Muscle layer of colon (tissue), 2 donors: ENCODE data around the gene ZNF195.
"Not testable (repeated sequence)": the region's sequence is repeated elsewhere in the genome, so short reads cannot be mapped to it uniquely, and the experiment has no call there.

Experiments
- H3K27ac ChIP-seq: one replicate; pipeline ENCODE4 v1.7.0; 2013; ENCODE audit warnings: low read depth, mild to moderate bottlenecking, low read length, moderate library complexity
- H3K27me3 ChIP-seq, 2 donors: one replicate each; pipeline ENCODE4 v1.7.0; 2013; ENCODE audit warnings: low read length in 2 of 2, mild to moderate bottlenecking in 2 of 2; ENCODE audit not compliant: insufficient read depth in 2 of 2, control insufficient read depth in 1 of 2
- H3K36me3 ChIP-seq: one replicate; pipeline ENCODE4 v1.7.0; 2013; ENCODE audit warnings: mild to moderate bottlenecking, low read length; ENCODE audit not compliant: insufficient read depth
- H3K4me1 ChIP-seq: one replicate; pipeline ENCODE4 v1.7.0; 2013; ENCODE audit warnings: mild to moderate bottlenecking, low read length; ENCODE audit not compliant: insufficient read depth
- H3K4me3 ChIP-seq, 2 donors: one replicate each; pipeline ENCODE4 v1.7.0; 2013; ENCODE audit warnings: low read length in 2 of 2, low read depth in 1 of 2, mild to moderate bottlenecking in 1 of 2, moderate library complexity in 1 of 2
- H3K9ac ChIP-seq: one replicate; pipeline ENCODE4 v1.7.0; 2013; ENCODE audit warnings: low read length
- H3K9me3 ChIP-seq: one replicate; pipeline ENCODE4 v1.7.0; 2013; ENCODE audit warnings: mild to moderate bottlenecking, low read length
- donor health status: abdominal sarcoma.
- donor health status: Adenocarcinoma of cecum.

Gene ZNF195

DNA sequence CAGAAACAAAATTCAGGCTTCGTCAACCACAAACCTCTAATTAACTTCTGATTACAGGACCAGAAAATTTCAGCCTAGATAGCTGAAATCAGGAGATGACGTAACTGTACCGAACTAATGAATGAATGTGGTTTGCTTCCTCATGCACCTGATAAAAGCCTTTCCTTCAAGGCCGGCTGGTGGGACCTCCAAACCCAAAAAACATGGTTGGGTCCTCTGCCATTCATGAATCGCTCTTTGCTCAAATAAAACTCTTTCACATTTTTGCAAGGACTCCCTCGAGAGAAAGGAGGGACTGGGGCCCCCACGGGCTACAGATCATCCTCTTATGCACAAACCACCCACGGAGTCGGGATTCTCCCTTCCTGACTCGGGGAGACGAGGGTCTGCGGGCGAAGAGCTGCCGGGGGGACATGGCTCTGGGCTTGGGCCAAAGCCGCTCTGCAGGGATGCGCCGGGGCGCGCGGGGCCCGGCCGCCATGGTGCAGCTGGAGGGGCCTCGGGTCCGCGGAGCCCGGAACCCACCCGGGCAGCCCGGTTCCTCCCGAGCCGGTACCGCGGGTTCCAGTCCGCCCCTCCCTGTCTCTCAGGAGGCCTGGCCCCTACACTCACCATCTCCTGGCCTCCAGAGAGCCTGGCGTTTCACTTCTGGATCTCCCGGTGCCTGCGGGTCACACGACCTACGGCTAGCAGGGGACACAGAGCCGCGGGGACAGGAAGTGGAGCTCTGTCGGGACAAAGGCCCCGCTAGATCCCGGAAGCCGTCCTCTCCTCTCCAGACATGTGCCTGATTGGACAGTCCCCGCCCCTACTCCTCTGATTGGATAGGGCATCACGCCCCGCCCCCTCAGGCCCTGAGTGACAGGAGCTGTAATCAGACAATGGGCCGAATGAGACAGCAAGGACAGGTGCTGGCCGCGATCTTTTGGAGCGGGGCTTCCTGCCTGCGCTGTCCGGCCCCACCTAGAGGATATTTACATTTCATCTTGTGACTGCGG, at the start of gene ZNF195:
Gene ZNF195 (minus strand): TSS at position 721 of the 998 bp plus-strand sequence. CDS start 106 bp downstream, at position 615.
- peak within 1 kb of the TSS; percentile 67 to 98 for H3K4me3 ChIP-seq
- H3K9ac ChIP-seq: peak within 1 kb of the TSS; percentile 51
- peaks cover 1% of the 10 kb centered on the region for H3K36me3 ChIP-seq
- peak within 1 kb of the TSS; percentile 88 for H3K27ac ChIP-seq
- no peaks in the 10 kb centered on the region for H3K27me3 ChIP-seq
- no peaks in the 10 kb centered on the region for H3K9me3 ChIP-seq
- H3K4me1 ChIP-seq: peaks cover 9% of the 10 kb centered on the region

- H3K27ac ChIP-seq, H3K9me3 ChIP-seq, H3K9ac ChIP-seq, H3K36me3 ChIP-seq, H3K4me3 ChIP-seq, H3K4me1 ChIP-seq, H3K27me3 ChIP-seq: not testable (repeated sequence)
Measured at GRCh38 chr11:3428076-3428475, 49.1 kb upstream of the ZNF195 start.

- H3K27me3 ChIP-seq, H3K36me3 ChIP-seq, H3K4me3 ChIP-seq, H3K27ac ChIP-seq, H3K9me3 ChIP-seq, H3K4me1 ChIP-seq, H3K9ac ChIP-seq: not testable (repeated sequence)
Measured at GRCh38 chr11:3426541-3426940, 47.6 kb upstream of the ZNF195 start.

- not testable (repeated sequence) for H3K9ac ChIP-seq, H3K4me1 ChIP-seq, H3K36me3 ChIP-seq, H3K27me3 ChIP-seq, H3K9me3 ChIP-seq, H3K27ac ChIP-seq
- H3K4me3 ChIP-seq: peak overlapping the region in 1 of 2 donors; percentile 52
Measured at GRCh38 chr11:3423928-3424327, 45.0 kb upstream of the ZNF195 start.

DNA sequence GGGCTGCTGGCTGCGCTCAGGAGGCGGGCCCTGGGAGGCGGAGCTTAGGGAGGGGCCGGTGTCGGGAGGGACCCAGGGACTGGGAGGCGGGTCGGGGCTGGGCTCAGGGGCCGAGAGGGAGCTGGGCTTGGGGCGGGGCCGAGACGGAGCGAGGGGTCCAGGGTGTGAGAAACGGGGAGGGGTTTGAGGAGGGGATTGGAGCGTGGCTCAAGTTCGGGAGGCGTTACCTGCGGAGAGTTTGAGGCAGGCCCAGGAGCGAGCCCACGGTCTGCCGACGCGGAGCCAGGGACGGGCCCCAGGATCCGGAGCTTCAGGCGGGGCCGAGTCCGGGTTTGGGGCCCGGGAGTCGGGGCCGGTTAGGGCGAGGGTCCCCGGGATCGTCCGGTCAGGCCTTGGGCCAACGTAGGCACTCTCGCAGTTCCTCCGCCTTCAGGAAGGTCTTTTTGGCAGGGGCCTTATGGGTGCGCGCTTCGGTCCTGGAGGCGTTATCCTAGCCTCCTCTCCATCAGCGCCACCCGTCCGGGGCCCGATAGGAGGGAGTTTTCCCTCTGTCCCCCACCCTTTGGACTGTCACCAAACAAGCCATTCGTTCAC, 44.3 kb upstream of the ZNF195 start:
- H3K9ac ChIP-seq, H3K27me3 ChIP-seq, H3K9me3 ChIP-seq, H3K4me1 ChIP-seq, H3K36me3 ChIP-seq: not testable (repeated sequence)
- Histone ChIP-seq H3K4me3 (peak overlapping the region; percentile 38 to 52), H3K27ac (peak overlapping the region; percentile 3)

DNA sequence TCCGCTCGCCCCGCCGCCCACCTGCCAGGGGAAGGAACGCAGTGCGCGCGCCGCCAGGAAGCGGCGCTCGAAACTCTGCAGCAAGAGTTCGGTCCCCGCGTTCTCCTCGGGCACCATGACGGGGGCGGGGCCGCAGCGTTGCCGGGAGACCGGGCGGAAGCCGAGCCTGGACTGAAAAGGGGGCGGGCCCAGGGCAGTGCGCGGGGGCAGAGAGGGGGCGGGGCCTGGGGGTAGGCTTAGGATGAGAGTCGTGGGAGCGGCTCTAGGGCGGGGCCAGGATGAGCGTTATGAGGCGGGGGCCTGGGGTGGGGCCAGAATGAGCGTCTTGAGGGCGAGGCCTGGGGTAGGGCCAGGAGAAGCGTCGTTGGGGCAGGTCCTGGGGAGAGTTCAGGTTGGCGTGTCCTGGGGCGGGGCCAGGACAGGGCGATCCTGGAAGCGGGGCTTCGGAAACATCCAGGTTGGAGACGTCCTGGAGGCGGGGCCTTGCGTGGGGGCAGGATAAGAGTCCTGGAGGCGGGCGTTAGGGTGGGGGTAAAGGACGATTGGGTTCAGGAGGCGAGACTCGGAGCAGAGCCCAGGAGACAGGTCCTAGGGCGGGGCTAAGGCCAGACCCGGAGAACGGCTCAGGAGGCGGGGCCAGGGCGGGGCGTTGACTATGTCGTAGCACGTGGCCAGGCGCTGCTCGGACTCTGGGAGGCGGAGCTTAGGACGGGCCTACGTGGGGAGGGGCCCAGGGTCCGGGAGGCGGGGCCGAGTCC, 43.6 kb upstream of the ZNF195 start:
- not testable (repeated sequence) for H3K27me3 ChIP-seq, H3K36me3 ChIP-seq, H3K4me1 ChIP-seq, H3K9me3 ChIP-seq, H3K9ac ChIP-seq
- peak overlapping the region; percentile 34 for H3K27ac ChIP-seq
- H3K4me3 ChIP-seq: peak overlapping the region; percentile 47 to 61

- H3K36me3 ChIP-seq, H3K4me1 ChIP-seq, H3K9me3 ChIP-seq, H3K27me3 ChIP-seq, H3K9ac ChIP-seq: not testable (repeated sequence)
- peak overlapping the region; percentile 34 for H3K27ac ChIP-seq
- H3K4me3 ChIP-seq: peak overlapping the region; percentile 47 to 61
Measured at GRCh38 chr11:3421608-3422379, 42.8 kb upstream of the ZNF195 start.

- H3K27ac ChIP-seq, H3K27me3 ChIP-seq, H3K9me3 ChIP-seq, H3K9ac ChIP-seq, H3K36me3 ChIP-seq, H3K4me3 ChIP-seq, H3K4me1 ChIP-seq: not testable (repeated sequence)
Measured at GRCh38 chr11:3420281-3421042, 41.5 kb upstream of the ZNF195 start.

DNA sequence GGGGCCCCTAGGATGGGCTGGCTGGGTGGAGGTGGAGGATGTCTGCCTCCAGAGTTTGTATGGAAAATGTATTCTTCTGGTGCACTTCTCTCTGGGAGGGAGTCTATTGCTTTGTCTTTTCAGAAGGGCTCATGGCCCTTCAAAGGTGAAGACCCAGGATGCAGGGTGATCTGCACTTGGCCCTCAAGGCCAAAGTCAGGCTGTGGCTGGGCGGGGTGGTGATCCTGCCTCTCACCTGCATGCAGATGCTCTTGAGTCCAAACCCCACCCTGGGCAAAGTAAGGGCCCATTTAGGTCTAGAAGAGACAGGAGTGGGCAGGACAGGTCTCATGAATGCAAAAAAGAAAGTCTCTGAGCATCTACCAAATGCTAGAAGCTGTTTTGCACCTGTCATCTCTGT, 40.5 kb upstream of the ZNF195 start:
- H3K9ac ChIP-seq, H3K9me3 ChIP-seq, H3K36me3 ChIP-seq, H3K4me3 ChIP-seq, H3K4me1 ChIP-seq, H3K27ac ChIP-seq, H3K27me3 ChIP-seq: not testable (repeated sequence)

DNA sequence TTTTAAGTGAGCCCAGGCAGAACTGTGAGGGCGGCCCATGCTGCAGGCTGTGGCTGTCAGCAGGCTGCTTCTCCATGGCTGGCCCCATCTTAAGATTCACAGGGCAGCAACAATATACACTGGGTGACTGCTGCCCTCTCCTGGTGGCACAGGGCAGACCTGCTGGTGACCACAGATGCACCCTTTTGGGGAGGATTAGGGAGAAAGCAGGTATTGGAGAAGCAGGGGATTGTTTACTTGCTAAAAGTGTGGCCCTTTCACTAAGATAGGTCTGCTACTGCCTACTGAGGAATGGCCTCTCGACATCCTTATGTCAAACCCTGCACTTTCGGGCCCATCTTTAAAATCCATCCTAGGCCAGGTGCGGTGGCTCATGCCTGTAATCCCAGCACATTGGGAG, 38.1 kb upstream of the ZNF195 start:
- H3K27ac ChIP-seq, H3K4me1 ChIP-seq, H3K4me3 ChIP-seq, H3K9me3 ChIP-seq, H3K36me3 ChIP-seq, H3K9ac ChIP-seq, H3K27me3 ChIP-seq: not testable (repeated sequence)
